Posterior cingulate gyrus (tissue), 11 donors: Measurements from ENCODE around the gene NYAP1.
A peak's percentile ranks its signal among the peaks of the same experiment; 100 is the strongest.
"Not testable (repeated sequence)": the region's sequence is repeated elsewhere in the genome, so short reads cannot be mapped to it uniquely, and the experiment has no call there.

Source experiments
- DNase-seq, 10 donors: peaks; one replicate each; pipeline versions ENCODE4 v3.0.0 to v3.0.0-alpha.2; 2020 to 2021; ENCODE audit warnings: mixed read lengths in 3 of 10
- intact Hi-C: fragments of 100-400 bp; cut with DNase I; formaldehyde crosslinking; loops from one replicate; pipeline ENCODE4 v1.15.1; 2023

Gene NYAP1

DNA sequence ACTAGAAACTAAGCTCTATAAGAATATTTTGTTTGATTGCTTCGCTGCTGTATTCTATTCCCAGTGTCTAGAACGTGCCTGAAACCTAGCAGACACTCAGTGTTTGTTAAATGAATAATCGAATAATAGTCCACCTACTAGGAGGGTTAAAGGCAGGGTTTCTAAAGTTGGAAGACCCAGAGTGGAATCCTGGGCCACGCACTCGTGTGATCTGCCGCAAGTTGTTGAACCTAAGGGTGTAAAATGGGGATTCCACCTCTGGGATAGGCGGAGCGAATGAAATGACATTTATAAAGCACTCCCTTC lies 54.6 kb downstream of the NYAP1 start:
- intact Hi-C loops = loop anchor here (5.0 kb wide), 1 partner anchor 46 kb away; no protein-coding TSS in a partner anchor

GRCh38 chr7:100538654-100539435 lies 55.1 kb downstream of the NYAP1 start, which contains the start of gene AGFG2:
TSS of gene AGFG2 (plus strand) at chr7:100539203. CDS start at chr7:100539347, 144 bp downstream.
- intact Hi-C loops = loop anchor here (5.0 kb wide), 1 partner anchor 47 kb away; no protein-coding TSS in a partner anchor
- peak; percentile 100 for DNase-seq

More for the DNA sequence above, 54.6 kb downstream of the NYAP1 start:
- DNase-seq = no peak

DNA sequence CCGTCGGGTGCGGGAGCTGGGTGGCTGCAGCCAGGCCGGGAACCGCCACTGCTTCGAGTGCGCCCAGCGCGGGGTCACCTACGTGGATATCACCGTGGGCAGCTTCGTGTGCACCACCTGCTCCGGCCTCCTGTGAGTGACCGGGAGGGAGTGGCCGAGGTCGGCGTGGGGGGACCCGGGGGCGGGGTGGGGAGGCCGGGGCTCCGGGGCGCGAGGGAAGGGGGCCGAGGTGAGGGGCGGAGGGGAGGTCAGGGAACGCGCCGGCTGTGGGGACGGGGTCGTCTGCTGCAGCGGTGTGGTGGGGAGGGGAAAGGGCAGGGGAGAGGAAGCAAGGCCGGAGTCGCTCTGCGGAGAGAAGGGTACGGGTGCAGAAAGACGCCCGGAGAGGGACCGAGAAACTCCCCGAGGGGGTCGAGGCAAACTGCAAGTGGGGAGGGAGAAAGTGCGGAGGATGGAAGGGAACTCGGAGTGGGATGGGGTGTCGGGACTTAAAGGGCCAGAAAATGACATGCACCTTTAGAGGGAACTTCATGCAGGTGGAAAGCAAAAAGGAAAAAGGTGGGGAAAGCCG lies 55.8 kb downstream of the NYAP1 start:
- no peak for DNase-seq
- intact Hi-C loops = loop anchor here (5.0 kb wide), 1 partner anchor 47 kb away; no protein-coding TSS in a partner anchor

- peak in 1 of 10 donors; percentile 4 for DNase-seq
- intact Hi-C loops = no loop called here
Measured at GRCh38 chr7:100540073-100540723, 56.5 kb downstream of the NYAP1 start.

DNA sequence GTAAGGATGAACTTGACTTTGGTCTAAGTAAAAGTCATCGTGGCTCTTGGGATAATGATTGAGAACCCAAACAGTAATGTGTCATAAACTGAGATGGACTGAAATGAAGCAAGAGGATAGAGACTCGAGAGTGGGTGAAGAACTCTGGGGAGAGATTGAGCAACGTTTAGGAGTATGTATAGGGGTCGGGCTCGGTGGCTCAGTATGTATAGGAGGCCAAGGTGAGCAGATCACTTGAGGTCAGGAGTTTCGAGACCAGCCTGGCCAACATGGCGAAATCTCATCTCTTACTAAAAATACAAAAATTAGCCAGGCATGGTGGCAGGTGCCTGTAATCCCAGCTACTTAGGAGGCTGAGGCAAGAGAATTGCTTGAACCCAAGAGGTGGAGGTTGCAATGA lies 57.6 kb downstream of the NYAP1 start:
- peak in 1 of 10 donors; percentile 12 for DNase-seq
- intact Hi-C loops = not testable (repeated sequence)

GRCh38 chr7:100543586-100543985 lies 59.9 kb downstream of the NYAP1 start:
- intact Hi-C loops = no loop called here
- no peak for DNase-seq

- intact Hi-C loops = no loop called here
- DNase-seq = no peak
Measured at GRCh38 chr7:100544386-100544785, 60.7 kb downstream of the NYAP1 start.
